HG03108 (cell line): ENCODE results near the gene ALDH1A1.

Experiments used
- ATAC-seq: cut with Tn5 transposase; IDR thresholded peaks from one replicate; pipeline ENCODE4 v1.9.1; 2021; ENCODE audit warnings: moderate library complexity; ENCODE audit not compliant: unreplicated experiment

The ALDH1A1 gene

GRCh38 chr9:72898784-72899733 lies 53.8 kb downstream of the ALDH1A1 start:
- ATAC-seq = no peak

- ATAC-seq = no peak
These were observed 54.5 kb downstream of the ALDH1A1 start for GRCh38 chr9:72898360-72898759.

GRCh38 chr9:72897069-72897649 lies 55.7 kb downstream of the ALDH1A1 start:
- no peak for ATAC-seq

GRCh38 chr9:72896439-72896838 lies 56.4 kb downstream of the ALDH1A1 start:
- ATAC-seq = no peak

- ATAC-seq = no peak
These were observed 57.7 kb downstream of the ALDH1A1 start for GRCh38 chr9:72895122-72895521.

GRCh38 chr9:72894342-72894741 lies 58.5 kb downstream of the ALDH1A1 start:
- ATAC-seq = no peak

GRCh38 chr9:72893437-72893836 lies 59.4 kb downstream of the ALDH1A1 start:
- ATAC-seq = no peak

- no peak for ATAC-seq
These were observed 61.8 kb downstream of the ALDH1A1 start for GRCh38 chr9:72891043-72891442.

GRCh38 chr9:72888943-72889342 lies 63.9 kb downstream of the ALDH1A1 start:
- no peak for ATAC-seq

GRCh38 chr9:72888067-72888466 lies 64.8 kb downstream of the ALDH1A1 start:
- ATAC-seq = no peak

GRCh38 chr9:72886386-72886785 lies 66.5 kb downstream of the ALDH1A1 start:
- ATAC-seq = no peak

- no peak for ATAC-seq
These were observed 68.3 kb downstream of the ALDH1A1 start for GRCh38 chr9:72884508-72884907.

- ATAC-seq = no peak
These were observed 69.0 kb downstream of the ALDH1A1 start for GRCh38 chr9:72883875-72884274.

- ATAC-seq = no peak
These were observed 70.6 kb downstream of the ALDH1A1 start for GRCh38 chr9:72882117-72882775.

- ATAC-seq = no peak
These were observed 72.0 kb downstream of the ALDH1A1 start for GRCh38 chr9:72880821-72881220.

GRCh38 chr9:72875221-72875620 lies 77.6 kb downstream of the ALDH1A1 start:
- ATAC-seq = no peak

- ATAC-seq = no peak
These were observed 78.5 kb downstream of the ALDH1A1 start for GRCh38 chr9:72874344-72874743.

- ATAC-seq = no peak
These were observed 79.4 kb downstream of the ALDH1A1 start for GRCh38 chr9:72873456-72873855.

GRCh38 chr9:72872718-72873117 lies 80.1 kb downstream of the ALDH1A1 start:
- ATAC-seq = no peak

- no peak for ATAC-seq
These were observed 81.2 kb downstream of the ALDH1A1 start for GRCh38 chr9:72871685-72872084.

- ATAC-seq = no peak
These were observed 88.5 kb downstream of the ALDH1A1 start for GRCh38 chr9:72864327-72864726.
